ENCODE data around the gene KIF26A. TPM values are rescaled to one million over a fixed set of nuclear protein-coding genes. Genes with fewer than 3 reads are reported as not detected.

The KIF26A gene
- polyA plus RNA-seq, 4 donors: 0.27 to 8.6 (median 4.8) TPM; not detected in 1

- Histone ChIP-seq H3K9me3 (ENCODE audit: control insufficient read depth in 2 of 2, insufficient read depth in 1 of 2, low read depth in 1 of 2, low read length in 1 of 2) (no peaks in the 10 kb centered on the region), H3K4me3 (ENCODE audit: low read depth in 1 of 3, low read length in 3 of 3) (no peak overlapping the region), H3K4me1 (ENCODE audit: control insufficient read depth in 3 of 3, insufficient read depth in 2 of 3, low read depth in 1 of 3, low read length in 2 of 3) (peaks cover 0 to 7% (median 0%) of the 10 kb centered on the region in 3 donors), H3K36me3 (ENCODE audit: control insufficient read depth in 3 of 3, insufficient read depth in 2 of 3, low read depth in 1 of 3, low read length in 3 of 3) (no peaks in the 10 kb centered on the region), H3K27ac (ENCODE audit: low read depth in 1 of 3, low read length in 2 of 3) (no peak overlapping the region), H3K27me3 (ENCODE audit: control insufficient read depth in 3 of 3, insufficient read depth in 3 of 3, low read length in 3 of 3) (no peaks in the 10 kb centered on the region)
- DNase-seq (no peak), FAIRE-seq (no peak)
- 77 to 80% (median 79%) methylated on average over 25 to 26 of the region's 26 CpGs for WGBS, 3 donors
Measured at GRCh38 chr14:104099096-104100041, 39.0 kb upstream of the KIF26A start.

- no peak overlapping the region for H3K4me3 ChIP-seq (ENCODE audit: low read depth in 1 of 3, low read length in 3 of 3)
- H3K36me3 ChIP-seq (ENCODE audit: control insufficient read depth in 3 of 3, insufficient read depth in 2 of 3, low read depth in 1 of 3, low read length in 3 of 3): no peaks in the 10 kb centered on the region
- H3K9me3 ChIP-seq (ENCODE audit: control insufficient read depth in 2 of 2, insufficient read depth in 1 of 2, low read depth in 1 of 2, low read length in 1 of 2): no peaks in the 10 kb centered on the region
- H3K27me3 ChIP-seq (ENCODE audit: control insufficient read depth in 3 of 3, insufficient read depth in 3 of 3, low read length in 3 of 3): no peaks in the 10 kb centered on the region
- no peak for DNase-seq
- peaks cover 0 to 5% (median 0%) of the 10 kb centered on the region in 3 donors for H3K4me1 ChIP-seq (ENCODE audit: control insufficient read depth in 3 of 3, insufficient read depth in 2 of 3, low read depth in 1 of 3, low read length in 2 of 3)
- no peak overlapping the region for H3K27ac ChIP-seq (ENCODE audit: low read depth in 1 of 3, low read length in 2 of 3)
- no peak for FAIRE-seq
- 53 to 75% (median 55%) methylated on average over 20 to 23 of the region's 23 CpGs for WGBS, 3 donors
Measured at GRCh38 chr14:104100171-104101085, 38.0 kb upstream of the KIF26A start.

GRCh38 chr14:104101086-104101621 is 37.2 kb upstream of the KIF26A start:
- Histone ChIP-seq H3K9me3 (ENCODE audit: control insufficient read depth in 2 of 2, insufficient read depth in 1 of 2, low read depth in 1 of 2, low read length in 1 of 2) (no peaks in the 10 kb centered on the region), H3K27me3 (ENCODE audit: control insufficient read depth in 3 of 3, insufficient read depth in 3 of 3, low read length in 3 of 3) (no peaks in the 10 kb centered on the region), H3K4me1 (ENCODE audit: control insufficient read depth in 3 of 3, insufficient read depth in 2 of 3, low read depth in 1 of 3, low read length in 2 of 3) (peaks cover 0 to 5% (median 0%) of the 10 kb centered on the region in 3 donors), H3K36me3 (ENCODE audit: control insufficient read depth in 3 of 3, insufficient read depth in 2 of 3, low read depth in 1 of 3, low read length in 3 of 3) (no peaks in the 10 kb centered on the region), H3K27ac (ENCODE audit: low read depth in 1 of 3, low read length in 2 of 3) (no peak overlapping the region), H3K4me3 (ENCODE audit: low read depth in 1 of 3, low read length in 3 of 3) (no peak overlapping the region)
- WGBS, 3 donors: 31 to 61% (median 40%) methylated on average over 13 to 16 of the region's 16 CpGs
- DNase-seq (peak in 1 of 2 donors; percentile 47), FAIRE-seq (no peak)

- H3K27me3 ChIP-seq (ENCODE audit: control insufficient read depth in 3 of 3, insufficient read depth in 3 of 3, low read length in 3 of 3): no peaks in the 10 kb centered on the region
- no peak overlapping the region for H3K27ac ChIP-seq (ENCODE audit: low read depth in 1 of 3, low read length in 2 of 3)
- H3K36me3 ChIP-seq (ENCODE audit: control insufficient read depth in 3 of 3, insufficient read depth in 2 of 3, low read depth in 1 of 3, low read length in 3 of 3): no peaks in the 10 kb centered on the region
- peaks cover 0 to 5% (median 0%) of the 10 kb centered on the region in 3 donors for H3K4me1 ChIP-seq (ENCODE audit: control insufficient read depth in 3 of 3, insufficient read depth in 2 of 3, low read depth in 1 of 3, low read length in 2 of 3)
- FAIRE-seq (no peak), DNase-seq (no peak)
- no peaks in the 10 kb centered on the region for H3K9me3 ChIP-seq (ENCODE audit: control insufficient read depth in 2 of 2, insufficient read depth in 1 of 2, low read depth in 1 of 2, low read length in 1 of 2)
- WGBS, 3 donors: 64 to 82% (median 75%) methylated on average over 14 to 16 of the region's 16 CpGs
- H3K4me3 ChIP-seq (ENCODE audit: low read depth in 1 of 3, low read length in 3 of 3): no peak overlapping the region
Measured at GRCh38 chr14:104101651-104102281, 36.6 kb upstream of the KIF26A start.

- Histone ChIP-seq H3K9me3 (ENCODE audit: control insufficient read depth in 2 of 2, insufficient read depth in 1 of 2, low read depth in 1 of 2, low read length in 1 of 2) (no peaks in the 10 kb centered on the region), H3K4me3 (ENCODE audit: low read depth in 1 of 3, low read length in 3 of 3) (no peak overlapping the region), H3K27ac (ENCODE audit: low read depth in 1 of 3, low read length in 2 of 3) (no peak overlapping the region), H3K4me1 (ENCODE audit: control insufficient read depth in 3 of 3, insufficient read depth in 2 of 3, low read depth in 1 of 3, low read length in 2 of 3) (peaks cover 0 to 5% (median 0%) of the 10 kb centered on the region in 3 donors), H3K36me3 (ENCODE audit: control insufficient read depth in 3 of 3, insufficient read depth in 2 of 3, low read depth in 1 of 3, low read length in 3 of 3) (no peaks in the 10 kb centered on the region), H3K27me3 (ENCODE audit: control insufficient read depth in 3 of 3, insufficient read depth in 3 of 3, low read length in 3 of 3) (no peaks in the 10 kb centered on the region)
- DNase-seq (no peak), FAIRE-seq (no peak)
- 74 to 80% (median 74%) methylated on average over 16 of the region's 16 CpGs for WGBS, 3 donors
Measured at GRCh38 chr14:104102282-104102914, 36.0 kb upstream of the KIF26A start.

- no peaks in the 10 kb centered on the region for H3K9me3 ChIP-seq (ENCODE audit: control insufficient read depth in 2 of 2, insufficient read depth in 1 of 2, low read depth in 1 of 2, low read length in 1 of 2)
- no peaks in the 10 kb centered on the region for H3K36me3 ChIP-seq (ENCODE audit: control insufficient read depth in 3 of 3, insufficient read depth in 2 of 3, low read depth in 1 of 3, low read length in 3 of 3)
- no peak for FAIRE-seq
- no peak overlapping the region for H3K27ac ChIP-seq (ENCODE audit: low read depth in 1 of 3, low read length in 2 of 3)
- H3K27me3 ChIP-seq (ENCODE audit: control insufficient read depth in 3 of 3, insufficient read depth in 3 of 3, low read length in 3 of 3): no peaks in the 10 kb centered on the region
- H3K4me1 ChIP-seq (ENCODE audit: control insufficient read depth in 3 of 3, insufficient read depth in 2 of 3, low read depth in 1 of 3, low read length in 2 of 3): peaks cover 0 to 5% (median 0%) of the 10 kb centered on the region in 3 donors
- no peak overlapping the region for H3K4me3 ChIP-seq (ENCODE audit: low read depth in 1 of 3, low read length in 3 of 3)
- no peak for DNase-seq
- WGBS, 3 donors: 86 to 92% (median 90%) methylated on average over 21 to 26 of the region's 26 CpGs
Measured at GRCh38 chr14:104103061-104103445, 35.3 kb upstream of the KIF26A start.

GRCh38 chr14:104103446-104104075 is 34.8 kb upstream of the KIF26A start:
- no peak for DNase-seq
- no peak for FAIRE-seq
- Histone ChIP-seq H3K27me3 (ENCODE audit: control insufficient read depth in 3 of 3, insufficient read depth in 3 of 3, low read length in 3 of 3) (no peaks in the 10 kb centered on the region), H3K4me3 (ENCODE audit: low read depth in 1 of 3, low read length in 3 of 3) (no peak overlapping the region), H3K27ac (ENCODE audit: low read depth in 1 of 3, low read length in 2 of 3) (no peak overlapping the region), H3K9me3 (ENCODE audit: control insufficient read depth in 2 of 2, insufficient read depth in 1 of 2, low read depth in 1 of 2, low read length in 1 of 2) (no peaks in the 10 kb centered on the region), H3K4me1 (ENCODE audit: control insufficient read depth in 3 of 3, insufficient read depth in 2 of 3, low read depth in 1 of 3, low read length in 2 of 3) (peaks cover 0 to 5% (median 0%) of the 10 kb centered on the region in 3 donors), H3K36me3 (ENCODE audit: control insufficient read depth in 3 of 3, insufficient read depth in 2 of 3, low read depth in 1 of 3, low read length in 3 of 3) (no peaks in the 10 kb centered on the region)
- 49 to 70% (median 55%) methylated on average over 18 to 23 of the region's 23 CpGs for WGBS, 3 donors
